ENCODE data around the gene CRHR2.

CRHR2 gene

DNA sequence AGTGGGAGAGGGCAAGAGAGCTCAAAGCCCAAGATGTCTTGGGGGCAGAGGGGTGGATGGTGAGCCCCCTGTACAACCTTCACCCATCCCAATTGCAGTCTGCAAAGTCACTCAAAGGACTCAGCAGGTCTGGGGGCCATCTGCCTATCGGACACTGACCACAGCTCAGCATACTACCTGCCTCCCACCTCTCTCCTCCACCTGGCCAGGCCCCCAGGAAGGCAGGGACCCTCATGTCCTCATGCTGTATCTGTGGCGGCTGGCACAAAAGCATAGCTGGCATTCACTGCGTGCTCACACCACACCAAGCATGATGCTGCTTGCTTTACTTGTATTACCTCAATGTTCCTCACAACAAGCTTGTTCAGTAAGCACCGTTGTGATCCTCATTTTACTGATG lies 16.2 kb upstream of the CRHR2 start:
- ATAC-seq (ENCODE audit: low read depth) (no peak), DNase-seq (ENCODE audit: low spot score) (no peak)
- no peaks in the 10 kb centered on the region for H3K4me1 ChIP-seq (ENCODE audit: insufficient read depth, poor library complexity, severe bottlenecking)
- H3K4me3 ChIP-seq (ENCODE audit: severe bottlenecking): no peak overlapping the region
- no peaks in the 10 kb centered on the region for H3K36me3 ChIP-seq (ENCODE audit: low read depth)
- H3K27me3 ChIP-seq (ENCODE audit: insufficient read depth, poor library complexity, severe bottlenecking): no peaks in the 10 kb centered on the region
- no peaks in the 10 kb centered on the region for H3K9me3 ChIP-seq (ENCODE audit: severe bottlenecking)
- TF ChIP-seq, protein P1, sequence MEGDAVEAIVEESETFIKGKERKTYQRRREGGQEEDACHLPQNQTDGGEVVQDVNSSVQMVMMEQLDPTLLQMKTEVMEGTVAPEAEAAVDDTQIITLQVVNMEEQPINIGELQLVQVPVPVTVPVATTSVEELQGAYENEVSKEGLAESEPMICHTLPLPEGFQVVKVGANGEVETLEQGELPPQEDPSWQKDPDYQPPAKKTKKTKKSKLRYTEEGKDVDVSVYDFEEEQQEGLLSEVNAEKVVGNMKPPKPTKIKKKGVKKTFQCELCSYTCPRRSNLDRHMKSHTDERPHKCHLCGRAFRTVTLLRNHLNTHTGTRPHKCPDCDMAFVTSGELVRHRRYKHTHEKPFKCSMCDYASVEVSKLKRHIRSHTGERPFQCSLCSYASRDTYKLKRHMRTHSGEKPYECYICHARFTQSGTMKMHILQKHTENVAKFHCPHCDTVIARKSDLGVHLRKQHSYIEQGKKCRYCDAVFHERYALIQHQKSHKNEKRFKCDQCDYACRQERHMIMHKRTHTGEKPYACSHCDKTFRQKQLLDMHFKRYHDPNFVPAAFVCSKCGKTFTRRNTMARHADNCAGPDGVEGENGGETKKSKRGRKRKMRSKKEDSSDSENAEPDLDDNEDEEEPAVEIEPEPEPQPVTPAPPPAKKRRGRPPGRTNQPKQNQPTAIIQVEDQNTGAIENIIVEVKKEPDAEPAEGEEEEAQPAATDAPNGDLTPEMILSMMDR (IDR thresholded peaks at IDR 0.05; ENCODE audit: poor library complexity, severe bottlenecking): no peak
- H3K27ac ChIP-seq (ENCODE audit: poor library complexity, severe bottlenecking): no peak overlapping the region

DNA sequence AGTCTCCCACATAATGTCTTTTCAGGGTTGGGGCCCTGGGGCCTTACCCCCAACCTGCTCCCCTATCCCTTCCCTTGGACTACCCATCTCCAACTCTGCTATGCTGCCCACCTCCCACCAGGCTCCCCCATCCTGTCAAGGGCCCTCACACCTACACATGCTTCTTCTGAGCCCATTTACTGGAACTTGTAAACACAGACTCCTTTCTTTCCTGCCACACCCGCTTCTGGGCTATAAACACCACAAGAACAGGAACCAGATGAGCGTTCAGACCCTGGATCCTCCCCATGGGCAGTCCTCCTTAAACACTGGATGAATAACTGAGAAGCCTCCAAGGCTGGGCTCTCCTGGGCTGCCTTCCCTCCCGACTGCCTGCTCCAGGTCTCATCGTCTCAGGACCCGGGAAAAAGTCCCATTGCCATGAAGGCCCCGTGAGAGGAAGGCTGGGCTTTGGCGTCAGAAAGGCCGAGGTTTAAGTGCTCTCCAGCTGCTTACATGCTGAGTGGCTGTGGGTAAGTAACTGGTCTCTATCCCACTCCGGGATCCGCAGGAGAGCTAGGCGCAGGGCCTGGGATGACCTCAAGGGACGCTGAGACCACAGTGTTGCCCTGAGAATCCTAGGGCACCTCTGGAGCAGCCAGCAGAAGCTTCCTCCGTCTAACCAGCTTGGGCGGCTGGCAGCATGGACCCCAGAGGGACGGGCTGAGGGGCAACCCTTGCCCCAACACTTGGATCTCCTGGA lies 15.6 kb upstream of the CRHR2 start:
- no peak overlapping the region for H3K4me3 ChIP-seq (ENCODE audit: severe bottlenecking)
- H3K9me3 ChIP-seq (ENCODE audit: severe bottlenecking): no peaks in the 10 kb centered on the region
- no peaks in the 10 kb centered on the region for H3K27me3 ChIP-seq (ENCODE audit: insufficient read depth, poor library complexity, severe bottlenecking)
- H3K36me3 ChIP-seq (ENCODE audit: low read depth): no peaks in the 10 kb centered on the region
- H3K27ac ChIP-seq (ENCODE audit: poor library complexity, severe bottlenecking): no peak overlapping the region
- DNase-seq (ENCODE audit: low spot score): no peak
- H3K4me1 ChIP-seq (ENCODE audit: insufficient read depth, poor library complexity, severe bottlenecking): no peaks in the 10 kb centered on the region
- ATAC-seq (ENCODE audit: low read depth): no peak
- TF ChIP-seq, protein P1 (IDR thresholded peaks at IDR 0.05; ENCODE audit: poor library complexity, severe bottlenecking): no peak

DNA sequence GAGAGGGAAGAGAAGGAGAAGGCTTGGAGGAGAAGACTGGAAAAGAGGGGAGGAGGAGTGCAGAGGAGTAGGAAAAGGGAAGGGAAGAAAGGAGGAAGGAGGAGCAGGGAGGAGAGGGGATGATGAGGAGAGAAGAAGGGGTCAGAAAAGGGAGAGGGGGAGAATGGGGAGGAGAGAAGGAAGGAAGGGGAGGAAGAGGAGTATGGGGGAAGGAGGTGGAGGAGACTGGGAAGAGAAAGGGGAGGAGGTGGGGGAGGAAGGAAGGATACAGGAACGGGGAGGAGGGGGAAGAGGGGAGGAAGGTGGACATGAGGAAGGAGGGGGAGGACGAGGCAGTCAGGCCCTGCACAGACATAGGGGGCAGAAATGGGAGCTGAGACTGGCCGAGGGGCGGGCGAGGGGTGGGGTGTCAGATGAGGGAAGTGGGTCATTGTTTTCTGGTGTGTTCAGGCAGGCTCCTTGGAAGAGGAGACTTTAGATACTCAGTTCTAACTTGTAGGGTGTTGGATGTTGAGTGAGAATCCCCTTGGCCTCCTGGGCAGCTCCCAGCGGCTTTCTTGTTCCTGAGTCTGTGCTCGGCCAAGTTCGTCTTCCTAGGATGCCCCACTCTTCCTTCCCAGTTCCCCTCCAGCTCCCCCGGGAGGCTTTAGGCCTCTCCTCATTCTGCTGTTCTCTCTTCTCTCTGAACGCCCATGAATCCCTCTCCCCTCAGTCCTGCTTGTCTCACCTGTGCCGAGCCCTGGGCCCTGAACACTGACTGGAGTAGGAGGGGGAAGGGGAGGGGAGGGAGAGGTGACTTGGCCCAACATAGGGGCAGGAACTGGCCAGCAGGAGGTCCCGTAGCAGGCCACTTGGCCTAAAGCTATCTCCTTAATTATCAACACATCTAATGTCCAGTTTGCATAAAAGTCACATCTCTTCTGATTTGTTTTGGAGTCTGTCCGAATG lies 12.8 kb upstream of the CRHR2 start:
- H3K27ac ChIP-seq (ENCODE audit: poor library complexity, severe bottlenecking): no peak overlapping the region
- H3K36me3 ChIP-seq (ENCODE audit: low read depth): no peaks in the 10 kb centered on the region
- H3K4me3 ChIP-seq (ENCODE audit: severe bottlenecking): no peak overlapping the region
- ATAC-seq (ENCODE audit: low read depth) (peak; percentile 37; the same call in 1 of the 3 replicates), DNase-seq (ENCODE audit: low spot score) (no peak)
- no peaks in the 10 kb centered on the region for H3K9me3 ChIP-seq (ENCODE audit: severe bottlenecking)
- no peaks in the 10 kb centered on the region for H3K27me3 ChIP-seq (ENCODE audit: insufficient read depth, poor library complexity, severe bottlenecking)
- TF ChIP-seq, protein P1 (IDR thresholded peaks at IDR 0.05; ENCODE audit: poor library complexity, severe bottlenecking): no peak
- H3K4me1 ChIP-seq (ENCODE audit: insufficient read depth, poor library complexity, severe bottlenecking): no peaks in the 10 kb centered on the region

DNA sequence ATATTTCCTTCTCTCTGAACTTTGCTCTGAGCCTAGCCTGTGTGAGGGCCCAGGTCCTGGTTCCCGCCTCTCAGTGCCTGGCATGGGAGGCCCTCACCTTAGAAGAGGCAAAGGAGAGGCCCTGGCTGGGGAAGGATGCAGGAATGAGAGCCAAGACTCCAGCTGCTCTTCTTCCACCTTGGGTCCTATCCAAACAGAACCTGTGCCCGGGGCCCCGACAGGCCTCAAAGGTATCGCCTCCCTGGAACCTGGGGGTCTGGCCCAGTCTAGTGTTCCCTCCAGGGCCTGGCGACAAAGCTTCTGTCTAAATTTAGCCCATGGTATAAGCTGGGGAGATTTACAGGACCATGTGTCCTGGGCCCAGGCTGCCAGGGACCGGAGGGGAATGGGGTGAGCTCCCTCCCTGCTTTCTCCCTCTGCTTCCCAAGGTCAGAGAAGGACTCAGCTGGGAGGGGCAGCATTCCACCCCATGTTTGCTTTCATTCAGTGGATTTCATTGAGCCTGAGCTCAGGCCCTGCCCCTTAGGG lies 12.0 kb upstream of the CRHR2 start:
- no peak for ATAC-seq (ENCODE audit: low read depth)
- no peak overlapping the region for H3K4me3 ChIP-seq (ENCODE audit: severe bottlenecking)

More for the DNA sequence above, 12.0 kb upstream of the CRHR2 start:
- Histone ChIP-seq H3K36me3 (ENCODE audit: low read depth) (no peaks in the 10 kb centered on the region), H3K9me3 (ENCODE audit: severe bottlenecking) (no peaks in the 10 kb centered on the region), H3K27me3 (ENCODE audit: insufficient read depth, poor library complexity, severe bottlenecking) (no peaks in the 10 kb centered on the region), H3K4me1 (ENCODE audit: insufficient read depth, poor library complexity, severe bottlenecking) (no peaks in the 10 kb centered on the region), H3K27ac (ENCODE audit: poor library complexity, severe bottlenecking) (no peak overlapping the region)
- TF ChIP-seq, protein P1 (IDR thresholded peaks at IDR 0.05; ENCODE audit: poor library complexity, severe bottlenecking): no peak
- no peak for DNase-seq (ENCODE audit: low spot score)
